GM12878 (cell line): ENCODE results near the gene IQGAP2. TPM values are rescaled to one million over a fixed set of nuclear protein-coding genes. Genes with fewer than 3 reads are reported as not detected.

Source experiments
- ATAC-seq: fragments of 200-7000 bp; cut with Tn5 transposase; 3 replicates; pipeline ENCODE4 v1.9.1; 2020; ENCODE audit warnings: mild to moderate bottlenecking, moderate library complexity
- BruUV-seq: library from RNA; stranded (reverse); fragments of 400-500 nt; replicated peaks from 2 replicates; lab custom pipeline; 2021; lab: Mats Ljungman, UMichigan
- CTCF ChIA-PET: fragments of 300-600 bp; sonication (Branson Sonifier 250); formaldehyde crosslinking; extraction: SDS; loops from one replicate; lab custom pipeline; 2021; ENCODE audit warnings: inconsistent platforms; lab: Yijun Ruan, JAX
- POLR2A ChIA-PET: fragments of 350-600 bp; formaldehyde crosslinking; extraction: SDS; loops from one replicate; lab custom pipeline; 2021; ENCODE audit warnings: inconsistent platforms; lab: Charles Lee
- RAD21 ChIA-PET: fragments of 300-600 bp; sonication (Branson Sonifier 250); formaldehyde crosslinking; loops from one replicate; lab custom pipeline; 2023; ENCODE audit warnings: antibody characterized with exemption; ENCODE audit not compliant: unreplicated experiment; lab: Charles Lee
- SMC1A ChIA-PET: fragments of 300-600 bp; sonication (Branson Sonifier 250); formaldehyde crosslinking; loops from one replicate; lab custom pipeline; 2023; ENCODE audit not compliant: unreplicated experiment, uncharacterized antibody; lab: Charles Lee
- DNase-seq: peaks from one replicate; pipeline ENCODE4 v3.0.0-alpha.2; 2011; ENCODE audit warnings: low read depth, low spot score
- FAIRE-seq: peaks from 3 replicates; lab custom pipeline; 2011; peaks lifted over from hg19 to GRCh38; lab: Jason Lieb, UNC
- H2AFZ ChIP-seq: 2 replicates; pipeline ENCODE4 v1.6.0; 2011; ENCODE audit warnings: low read depth, low read length, control low read depth; ENCODE audit not compliant: control insufficient read depth
- H3K27ac ChIP-seq: 2 replicates; pipeline ENCODE4 v1.5.1; 2011; ENCODE audit warnings: control low read depth; ENCODE audit not compliant: control insufficient read depth, insufficient read depth
- H3K27me3 ChIP-seq, 2 experiments: replicated peaks in 1 of 2; 2 replicates each; pipeline versions ENCODE4 v1.6.0 to v1.6.1; 2011; ENCODE audit warnings: low read length in 1 of 2; ENCODE audit not compliant: control insufficient read depth in 2 of 2, insufficient read depth in 2 of 2
- H3K36me3 ChIP-seq, 2 experiments: 2 replicates each; pipeline ENCODE4 v1.5.1; 2011; ENCODE audit warnings: low read length in 1 of 2; ENCODE audit not compliant: control insufficient read depth in 2 of 2, insufficient read depth in 2 of 2
- H3K4me1 ChIP-seq: 2 replicates; pipeline ENCODE4 v1.6.1; 2011; ENCODE audit warnings: mild to moderate bottlenecking, low read length, moderate library complexity, mixed read lengths; ENCODE audit not compliant: control insufficient read depth, insufficient read depth
- H3K4me2 ChIP-seq: 2 replicates; pipeline ENCODE4 v1.6.0; 2011; ENCODE audit warnings: control low read depth; ENCODE audit not compliant: control insufficient read depth, insufficient read depth
- H3K4me3 ChIP-seq: fragments of 200-600 bp; sonication (generic); 2 replicates; pipeline ENCODE4 v1.5.1; 2016
- H3K79me2 ChIP-seq: 2 replicates; pipeline ENCODE4 v1.6.0; 2011; ENCODE audit warnings: low read length; ENCODE audit not compliant: control insufficient read depth, insufficient read depth
- H3K9ac ChIP-seq: 2 replicates; pipeline ENCODE4 v1.8.0; 2011; ENCODE audit warnings: low read length, control low read depth, mixed read lengths; ENCODE audit not compliant: control insufficient read depth, insufficient read depth
- H3K9me3 ChIP-seq: replicated peaks from 3 replicates; pipeline ENCODE4 v1.5.1; 2011; ENCODE audit warnings: mild to moderate bottlenecking, low read length; ENCODE audit not compliant: control insufficient read depth, insufficient read depth
- H4K20me1 ChIP-seq: 2 replicates; pipeline ENCODE4 v1.6.0; 2011; ENCODE audit not compliant: control insufficient read depth, insufficient read depth
- LARP7 ChIP-seq: fragments of 450-650 bp; IDR thresholded peaks from 2 replicates; pipeline ENCODE4 v1.6.1; 2017; ENCODE audit warnings: mild to moderate bottlenecking
- WGBS: methylation state at CpG from one replicate; pipeline ENCODE4 v1.1.6; 2016; ENCODE audit warnings: low lambda C conversion rate; ENCODE audit not compliant: insufficient replicate concordance, insufficient coverage; ENCODE audit errors: missing lambda C conversion rate; 5-methylcytosine and 5-hydroxymethylcytosine counted together
- in situ Hi-C: fragments of 300-500 bp; cut with MboI; formaldehyde crosslinking; loops from 9 replicates; pipeline ENCODE4 v1.14.3; 2018; ENCODE audit warnings: mixed read lengths
- intact Hi-C: fragments of 100-400 bp; cut with micrococcal nuclease; formaldehyde crosslinking; loops from one replicate; pipeline ENCODE4 v1.14.2; 2022; ENCODE audit not compliant: unreplicated experiment
- polyA plus RNA-seq, 11 experiments: library from polyadenylated mRNA; depleted of rRNA in 4 of 11; unstranded in 6 of 11; stranded (reverse) in 5 of 11; fragments of >200 nt; fragmentation: Nextera tagmentation in 4 of 11; fragmentation: Illumina TruSeq in 1 of 11; extraction: Ambion mirVana in 4 of 11; extraction: Trizol in 1 of 11; gene quantifications; 1 replicate in 1 of 11; 2 replicates in 10 of 11; pipeline versions ENCODE4 v1.2.1 to v1.2.3, GENCODE V29; 2011 to 2016; ENCODE audit warnings: inconsistent platforms in 2 of 11, missing spikeins in 2 of 11, low read depth in 1 of 11
- total RNA-seq, 4 experiments: library from RNA; depleted of rRNA in 3 of 4; stranded (reverse); fragments of >200 nt in 3 of 4; fragmentation: Illumina TruSeq in 1 of 4; extraction: Trizol in 1 of 4; gene quantifications; 2 replicates each; pipeline versions ENCODE4 v1.2.1 to v1.2.3, GENCODE V29; 2013 to 2021
- TF ChIP-seq, protein P1 (sequence below): fragments of 450-650 bp; IDR thresholded peaks from 2 replicates; pipeline ENCODE4 v1.6.1; 2017; ENCODE audit warnings: low read depth, mild to moderate bottlenecking, moderate library complexity

IQGAP2 gene
- total and polyA plus RNA-seq, 10 of the 15 experiments (the other 5 are each of a cell fraction or from before 2014, with no cell fraction given) = 14.5 to 41.4 (median 21.8) TPM

GRCh38 chr5:76683816-76684731, 281.0 kb downstream of the IQGAP2 start:
- no peak overlapping the region for H2AFZ ChIP-seq
- POLR2A ChIA-PET = no interaction called here
- no peak overlapping the region for H3K4me2 ChIP-seq

More at GRCh38 chr5:76683816-76684731, 281.0 kb downstream of the IQGAP2 start:
- H3K36me3 ChIP-seq = no peaks in the 10 kb centered on the region
- no peaks in the 10 kb centered on the region for H3K79me2 ChIP-seq
- 69% methylated on average over 9 of the region's 9 CpGs for WGBS
- FAIRE-seq (no peak), DNase-seq (no peak), ATAC-seq (no peak)
- H3K9me3 ChIP-seq = no peaks in the 10 kb centered on the region
- ChIA-PET SMC1A (interaction anchor here (1.1 to 1.6 kb wide), 3 partner anchors 10 to 90 kb away, joined by 3 to 7 read pairs (median 4); no protein-coding TSS in a partner anchor), CTCF (interaction anchor here (1.3 to 2.9 kb wide), 4 partner anchors 8 to 91 kb away, joined by 3 to 9 read pairs (median 4); no protein-coding TSS in a partner anchor), RAD21 (interaction anchor here (1.2 kb wide), 1 partner anchor 91 kb away, joined by 3 read pairs; no protein-coding TSS in a partner anchor)
- no peak overlapping the region for H3K27ac ChIP-seq
- H4K20me1 ChIP-seq = no peaks in the 10 kb centered on the region
- H3K4me3 ChIP-seq = no peak overlapping the region
- H3K9ac ChIP-seq = no peak overlapping the region
- no peaks in the 10 kb centered on the region for H3K27me3 ChIP-seq
- TF ChIP-seq, protein P1, sequence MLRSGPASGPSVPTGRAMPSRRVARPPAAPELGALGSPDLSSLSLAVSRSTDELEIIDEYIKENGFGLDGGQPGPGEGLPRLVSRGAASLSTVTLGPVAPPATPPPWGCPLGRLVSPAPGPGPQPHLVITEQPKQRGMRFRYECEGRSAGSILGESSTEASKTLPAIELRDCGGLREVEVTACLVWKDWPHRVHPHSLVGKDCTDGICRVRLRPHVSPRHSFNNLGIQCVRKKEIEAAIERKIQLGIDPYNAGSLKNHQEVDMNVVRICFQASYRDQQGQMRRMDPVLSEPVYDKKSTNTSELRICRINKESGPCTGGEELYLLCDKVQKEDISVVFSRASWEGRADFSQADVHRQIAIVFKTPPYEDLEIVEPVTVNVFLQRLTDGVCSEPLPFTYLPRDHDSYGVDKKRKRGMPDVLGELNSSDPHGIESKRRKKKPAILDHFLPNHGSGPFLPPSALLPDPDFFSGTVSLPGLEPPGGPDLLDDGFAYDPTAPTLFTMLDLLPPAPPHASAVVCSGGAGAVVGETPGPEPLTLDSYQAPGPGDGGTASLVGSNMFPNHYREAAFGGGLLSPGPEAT = no peak
- no peak for TF ChIP-seq LARP7
- BruUV-seq = no TSS peak
- in situ Hi-C loops (no loop called here), intact Hi-C loops (no loop called here)
- no peaks in the 10 kb centered on the region for H3K4me1 ChIP-seq
